PC-3 (cell line): ENCODE results near the gene BACE2. TPM values are rescaled to one million over a fixed set of nuclear protein-coding genes. Genes with fewer than 3 reads are reported as not detected.

Experiments
- ATAC-seq: fragments of 200-7000 bp; cut with Tn5 transposase; 2 replicates; pipeline ENCODE4 v1.9.1; 2020; ENCODE audit warnings: mild to moderate bottlenecking, moderate library complexity
- BruUV-seq: library from RNA; stranded (reverse); fragments of 400-500 nt; replicated peaks from 2 replicates; lab custom pipeline; 2021; lab: Mats Ljungman, UMichigan
- CTCF ChIA-PET: fragments of 300-600 bp; sonication (Branson Sonifier 250); formaldehyde crosslinking; loops from one replicate; lab custom pipeline; 2022; ENCODE audit warnings: antibody characterized with exemption; lab: Charles Lee
- POLR2A ChIA-PET: fragments of 300-600 bp; sonication (Branson Sonifier 250); formaldehyde crosslinking; loops from one replicate; lab custom pipeline; 2022; ENCODE audit warnings: antibody characterized with exemption; ENCODE audit not compliant: unreplicated experiment; lab: Charles Lee
- DNase-seq: peaks from one replicate; pipeline ENCODE4 v3.0.0-alpha.2; 2015
- H2AFZ ChIP-seq: fragments of 300-600 bp; sonication (generic); 2 replicates; pipeline ENCODE4 v1.6.0; 2016; ENCODE audit warnings: antibody characterized with exemption, low read length
- H3F3A ChIP-seq: fragments of 300-600 bp; sonication (generic); one replicate; pipeline ENCODE4 v1.6.0; 2017; ENCODE audit warnings: antibody characterized with exemption, low read length, control low read depth, mild to moderate bottlenecking; ENCODE audit not compliant: unreplicated experiment
- H3K27ac ChIP-seq: fragments of 300-600 bp; sonication (generic); 2 replicates; pipeline ENCODE4 v1.5.1; 2016; ENCODE audit warnings: mild to moderate bottlenecking, low read length
- H3K27me3 ChIP-seq: fragments of 300-600 bp; sonication (generic); 2 replicates; pipeline ENCODE4 v1.6.1; 2016; ENCODE audit warnings: low read length, mixed read lengths
- H3K36me3 ChIP-seq: fragments of 300-600 bp; sonication (generic); 2 replicates; pipeline ENCODE4 v1.6.1; 2016; ENCODE audit warnings: low read depth, mixed run types, low read length, mixed read lengths
- H3K4me1 ChIP-seq: fragments of 300-600 bp; sonication (generic); 2 replicates; pipeline ENCODE4 v1.5.1; 2016; ENCODE audit warnings: low read length; ENCODE audit not compliant: insufficient read depth
- H3K4me2 ChIP-seq: fragments of 300-600 bp; sonication (generic); 2 replicates; pipeline ENCODE4 v1.6.0; 2016; ENCODE audit warnings: low read length
- H3K4me3 ChIP-seq: fragments of 300-600 bp; sonication (generic); 2 replicates; pipeline ENCODE4 v1.5.1; 2016; ENCODE audit warnings: mild to moderate bottlenecking, low read length, mixed read lengths
- H3K79me2 ChIP-seq: fragments of 300-600 bp; sonication (generic); 2 replicates; pipeline ENCODE4 v1.6.1; 2017; ENCODE audit warnings: low read length, mixed read lengths
- H3K9ac ChIP-seq: fragments of 300-600 bp; sonication (generic); 2 replicates; pipeline ENCODE4 v1.6.0; 2016; ENCODE audit warnings: mild to moderate bottlenecking, low read length
- H3K9me2 ChIP-seq: fragments of 300-600 bp; sonication (generic); replicated peaks from 2 replicates; pipeline ENCODE4 v1.6.1; 2016; ENCODE audit warnings: mixed run types, low read length, mixed read lengths
- H3K9me3 ChIP-seq: fragments of 300-600 bp; sonication (generic); 2 replicates; pipeline ENCODE4 v1.6.1; 2016; ENCODE audit warnings: low read length, mixed read lengths
- H4K20me1 ChIP-seq: fragments of 300-600 bp; sonication (generic); 2 replicates; pipeline ENCODE4 v1.6.1; 2016; ENCODE audit warnings: low read length, mixed read lengths
- CTCF ChIP-seq: fragments of 300-600 bp; sonication (generic); conservative IDR thresholded peaks from 2 replicates; pipeline ENCODE4 v1.5.1; 2017; ENCODE audit warnings: antibody characterized with exemption, low read depth, mild to moderate bottlenecking, low read length
- EZH2 ChIP-seq: fragments of 300-600 bp; sonication (generic); IDR thresholded peaks from one replicate; pipeline ENCODE4 v1.6.1; 2017; ENCODE audit warnings: antibody characterized with exemption, mild to moderate bottlenecking, low read length; ENCODE audit not compliant: unreplicated experiment
- EZH2phosphoT487 ChIP-seq: fragments of 300-600 bp; sonication (generic); IDR thresholded peaks from 2 replicates; pipeline ENCODE4 v1.6.1; 2018; ENCODE audit warnings: mild to moderate bottlenecking, antibody characterized with exemption, low read length, borderline replicate concordance
- intact Hi-C: fragments of 100-400 bp; cut with micrococcal nuclease; formaldehyde crosslinking; loops from 2 replicates; pipeline ENCODE4 v1.9.0; 2023
- total RNA-seq: library from RNA; depleted of rRNA; stranded (reverse); fragments of >200 nt; gene quantifications from 2 replicates; pipeline ENCODE4 v1.2.3, GENCODE V29; 2014

The BACE2 gene
- total RNA-seq, 1 experiment from 2014 or later, result 89.2 TPM

GRCh38 chr21:41230497-41230896 lies 62.5 kb downstream of the BACE2 start:
- peaks cover 8% of the 10 kb centered on the region; the same call in 1 of the 2 replicates for H3K36me3 ChIP-seq
- no peak for ATAC-seq
- POLR2A ChIA-PET, result no interaction called here

GRCh38 chr21:41231060-41231459 lies 63.1 kb downstream of the BACE2 start:
- Histone ChIP-seq H3K4me3 (no peak overlapping the region), H3K79me2 (no peaks in the 10 kb centered on the region), H3K36me3 (peaks cover 8% of the 10 kb centered on the region; the same call in 1 of the 2 replicates), H3K27ac (no peak overlapping the region), H3F3A (no peaks in the 10 kb centered on the region), H2AFZ (no peak overlapping the region), H3K9me2 (no peaks in the 10 kb centered on the region), H4K20me1 (no peaks in the 10 kb centered on the region), H3K4me1 (no peaks in the 10 kb centered on the region), H3K27me3 (no peaks in the 10 kb centered on the region), H3K4me2 (no peak overlapping the region), H3K9ac (no peak overlapping the region), H3K9me3 (no peaks in the 10 kb centered on the region)
- TF ChIP-seq EZH2 (no peak), EZH2phosphoT487 (no peak), CTCF (no peak)
- intact Hi-C loops, result no loop called here
- DNase-seq, result no peak
- no peak for ATAC-seq
- no TSS peak for BruUV-seq
- ChIA-PET POLR2A (no interaction called here), CTCF (no interaction called here)

More at GRCh38 chr21:41230497-41230896, 62.5 kb downstream of the BACE2 start:
- Histone ChIP-seq H3K9me2 (no peaks in the 10 kb centered on the region), H3K27me3 (no peaks in the 10 kb centered on the region), H4K20me1 (no peaks in the 10 kb centered on the region), H3K4me1 (no peaks in the 10 kb centered on the region), H3K4me2 (no peak overlapping the region), H3K9ac (no peak overlapping the region), H3K4me3 (no peak overlapping the region), H3K27ac (no peak overlapping the region), H2AFZ (no peak overlapping the region), H3K79me2 (no peaks in the 10 kb centered on the region), H3K9me3 (no peaks in the 10 kb centered on the region), H3F3A (no peaks in the 10 kb centered on the region)
- intact Hi-C loops, result no loop called here
- DNase-seq, result no peak
- CTCF ChIA-PET, result no interaction called here
- no TSS peak for BruUV-seq
- TF ChIP-seq EZH2, result no peak
- no peak for TF ChIP-seq CTCF
- no peak for TF ChIP-seq EZH2phosphoT487

GRCh38 chr21:41232013-41232412 lies 64.1 kb downstream of the BACE2 start:
- no peak for TF ChIP-seq EZH2phosphoT487
- no peak for TF ChIP-seq CTCF
- no peak for TF ChIP-seq EZH2
- no peaks in the 10 kb centered on the region for H4K20me1 ChIP-seq
- no peak overlapping the region for H3K9ac ChIP-seq
- no peak for ATAC-seq
- H3K9me2 ChIP-seq, result no peaks in the 10 kb centered on the region
- no peak for DNase-seq
- H3K9me3 ChIP-seq, result no peaks in the 10 kb centered on the region
- no peaks in the 10 kb centered on the region for H3F3A ChIP-seq
- H3K4me3 ChIP-seq, result no peak overlapping the region
- no peak overlapping the region for H3K4me2 ChIP-seq
- ChIA-PET POLR2A (no interaction called here), CTCF (no interaction called here)
- peaks cover 8% of the 10 kb centered on the region; the same call in 1 of the 2 replicates for H3K36me3 ChIP-seq
- no peak overlapping the region for H3K27ac ChIP-seq
- H3K4me1 ChIP-seq, result no peaks in the 10 kb centered on the region
- intact Hi-C loops, result no loop called here
- no peak overlapping the region for H2AFZ ChIP-seq
- no peaks in the 10 kb centered on the region for H3K79me2 ChIP-seq
- no TSS peak for BruUV-seq
- H3K27me3 ChIP-seq, result no peaks in the 10 kb centered on the region
